Erythroblast (primary cell): Measurements from ENCODE around the gene C19orf25.

Experiments used
- GATA1 ChIP-seq: IDR thresholded peaks from 2 replicates; pipeline ENCODE4 v1.6.1; 2011; ENCODE audit warnings: low read depth, mild to moderate bottlenecking, control low read depth, low read length, moderate library complexity
- POLR2A ChIP-seq: IDR thresholded peaks from 2 replicates; pipeline ENCODE4 v1.6.1; 2011; ENCODE audit warnings: mild to moderate bottlenecking, low read length

DNA sequence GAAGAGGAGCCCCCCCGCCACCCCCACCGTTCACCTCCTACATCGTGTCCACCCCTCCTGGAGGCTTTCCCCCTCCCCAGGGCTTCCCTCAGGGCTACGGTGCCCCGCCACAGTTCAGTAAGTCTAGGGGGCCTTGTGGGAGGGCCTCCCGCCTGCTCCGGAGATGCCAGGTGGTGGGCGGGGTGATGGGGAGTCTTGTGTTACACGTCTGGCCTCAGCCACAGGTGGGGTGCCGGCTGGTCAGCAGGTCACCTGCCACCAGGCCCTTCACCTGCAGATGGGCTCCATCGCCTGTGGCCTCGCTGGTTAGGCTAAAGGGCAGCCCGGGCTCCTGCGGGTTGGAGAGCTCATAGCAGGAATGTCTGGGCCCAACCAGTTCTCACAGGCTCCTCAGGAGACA, 48.8 kb downstream of the C19orf25 start:
- TF ChIP-seq POLR2A (no peak), GATA1 (no peak)
